Right hindlimb (tissue), 1 donor: Measurements from ENCODE around the gene MAPK10.
"Not testable (repeated sequence)": the region's sequence is repeated elsewhere in the genome, so short reads cannot be mapped to it uniquely, and the experiment has no call there.

Experiments
- DNase-seq: peaks from one replicate; pipeline ENCODE4 v3.0.0-alpha.2; 2018

The MAPK10 gene

DNA sequence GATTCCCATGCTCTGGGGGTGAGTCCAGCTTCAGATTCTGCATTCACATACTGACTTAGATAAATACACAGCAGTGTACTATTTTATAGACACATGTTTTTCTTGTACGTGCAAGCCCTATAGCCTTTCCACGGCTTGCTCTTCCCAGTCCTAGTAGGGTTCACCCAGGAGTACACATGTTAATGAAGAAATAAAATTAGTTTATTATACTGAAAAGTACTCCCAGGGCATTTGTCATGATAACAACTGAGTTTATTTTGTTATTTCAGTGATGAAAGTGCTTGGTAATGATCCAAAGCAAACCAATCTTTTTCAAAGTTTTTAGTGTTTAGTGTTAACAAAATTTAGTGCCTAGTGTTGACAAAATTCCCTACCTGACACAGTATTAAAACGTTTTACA lies 21.3 kb downstream of the MAPK10 start:
- no peak for DNase-seq

DNA sequence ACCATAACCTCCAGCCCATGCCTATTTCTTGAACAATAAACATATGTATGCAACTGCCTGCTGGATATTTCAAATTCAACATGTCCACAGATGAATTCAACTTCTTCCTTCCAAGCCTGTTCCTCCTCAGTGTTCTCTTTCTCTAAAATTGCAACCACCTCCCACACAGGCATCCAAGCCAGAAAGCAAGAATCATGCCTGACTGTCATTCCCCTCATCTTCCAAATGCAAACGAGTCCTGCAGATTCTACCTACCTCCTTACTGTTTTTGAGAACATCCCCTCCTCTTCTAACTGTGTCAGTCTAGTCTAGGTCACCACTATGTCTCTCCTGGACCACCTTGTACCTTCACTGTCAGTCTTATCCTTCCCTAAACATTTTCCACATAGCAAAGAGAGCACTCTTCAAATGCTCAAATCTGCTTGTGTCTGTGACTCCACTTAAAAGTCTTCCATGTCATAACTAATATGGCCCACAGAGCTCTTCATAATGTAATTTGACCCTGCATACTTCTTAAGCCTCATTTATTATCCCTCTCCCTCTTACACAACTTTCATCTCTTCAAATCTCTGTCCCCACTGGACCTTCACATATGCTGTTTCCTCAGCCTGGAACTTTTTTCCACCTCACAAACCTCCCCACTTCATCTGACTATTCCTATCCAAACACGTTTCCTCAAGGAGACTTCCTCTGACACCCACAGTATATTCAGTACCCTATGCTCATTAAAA lies 25.7 kb downstream of the MAPK10 start:
- DNase-seq = no peak

DNA sequence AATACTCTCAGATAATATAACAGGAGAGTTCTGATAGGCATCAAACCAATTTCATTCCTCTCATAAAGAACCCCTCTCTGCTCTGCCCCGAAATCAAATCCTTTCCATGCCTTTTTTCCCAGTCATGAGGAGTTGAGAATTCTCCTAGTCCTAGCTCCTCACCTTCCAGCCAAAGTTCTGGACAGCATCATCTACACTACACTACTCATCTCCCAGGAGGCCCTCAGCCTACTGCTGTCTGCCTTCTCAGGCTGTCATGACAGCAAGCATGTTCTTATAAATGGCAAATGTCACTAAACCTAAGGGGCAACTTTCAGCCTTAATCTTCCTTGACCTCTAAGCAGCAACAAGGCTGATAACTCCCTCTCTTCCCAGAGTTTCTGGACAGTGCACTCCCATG lies 26.6 kb downstream of the MAPK10 start:
- DNase-seq = no peak

DNA sequence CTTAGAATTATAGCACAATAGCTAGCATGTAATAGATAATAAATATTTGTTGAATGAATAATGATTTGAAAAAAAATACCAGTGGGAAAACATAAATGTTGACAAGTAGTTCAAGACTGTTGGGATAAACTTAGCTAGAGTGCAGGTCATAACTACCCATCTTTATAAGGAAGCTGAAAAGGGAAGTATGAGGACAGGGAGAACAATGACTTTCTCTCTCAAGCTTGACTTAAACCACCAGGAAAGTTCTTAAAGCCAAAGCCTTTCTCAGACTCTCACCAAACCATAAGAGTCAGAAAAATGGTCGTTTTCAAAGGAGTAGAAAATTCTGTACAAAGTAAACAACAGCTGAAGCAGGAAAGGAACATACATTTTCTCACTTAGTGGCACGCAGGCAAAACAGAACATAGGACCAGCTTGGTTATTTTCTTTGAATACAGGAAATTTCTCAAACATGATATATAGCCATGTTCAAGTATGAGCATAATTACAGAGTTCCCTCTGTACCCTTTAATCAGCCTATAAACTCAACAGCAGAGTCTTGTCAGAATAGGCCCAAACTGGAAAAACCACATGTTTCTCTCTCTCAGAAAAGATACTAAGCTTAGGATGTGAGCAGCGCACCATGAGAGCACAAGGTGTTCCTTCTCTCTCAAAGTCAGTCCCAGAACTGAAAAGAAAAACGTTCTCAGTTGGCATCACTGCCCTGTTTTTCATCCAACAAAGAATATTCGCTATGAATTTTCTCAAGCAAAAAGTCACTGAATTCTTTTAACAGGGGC lies 28.7 kb downstream of the MAPK10 start:
- no peak for DNase-seq

DNA sequence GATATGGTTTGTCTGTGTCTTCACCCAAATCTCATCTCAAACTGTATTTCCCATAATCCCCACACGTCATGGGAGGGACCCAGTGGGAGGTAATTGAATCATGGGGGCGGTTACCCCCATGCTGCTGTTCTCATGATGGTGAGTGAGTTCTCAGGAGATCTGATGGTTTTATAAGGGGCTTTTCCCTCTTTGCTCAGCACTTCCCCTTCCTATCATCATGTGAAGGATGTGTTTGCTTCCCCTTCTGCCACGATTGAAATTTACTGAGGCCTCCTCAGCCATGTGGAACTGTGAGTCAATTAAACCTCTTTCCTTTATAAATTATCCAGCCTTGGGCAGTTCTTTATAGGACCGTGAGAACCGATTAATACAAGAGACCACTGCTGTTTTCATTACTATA lies 29.4 kb downstream of the MAPK10 start:
- DNase-seq = not testable (repeated sequence)

DNA sequence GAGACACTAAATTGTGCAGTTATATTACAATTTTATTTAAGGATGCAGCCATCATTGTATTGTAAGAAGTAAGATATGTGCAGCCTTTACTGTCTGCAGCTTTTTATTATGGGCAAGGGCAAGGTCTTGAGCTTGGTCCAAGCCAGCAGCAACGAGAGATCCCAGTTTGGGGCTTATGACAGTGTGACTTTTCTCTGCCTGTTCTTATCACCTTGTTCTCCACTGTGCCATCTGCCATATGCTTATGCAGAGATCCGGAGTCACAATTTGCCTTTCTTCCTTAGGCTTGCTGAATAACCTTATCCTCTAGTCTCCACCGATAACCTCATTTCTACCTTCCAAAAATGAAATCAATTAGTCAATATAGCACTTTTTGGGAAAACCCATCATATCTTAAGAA lies 30.4 kb downstream of the MAPK10 start:
- no peak for DNase-seq

DNA sequence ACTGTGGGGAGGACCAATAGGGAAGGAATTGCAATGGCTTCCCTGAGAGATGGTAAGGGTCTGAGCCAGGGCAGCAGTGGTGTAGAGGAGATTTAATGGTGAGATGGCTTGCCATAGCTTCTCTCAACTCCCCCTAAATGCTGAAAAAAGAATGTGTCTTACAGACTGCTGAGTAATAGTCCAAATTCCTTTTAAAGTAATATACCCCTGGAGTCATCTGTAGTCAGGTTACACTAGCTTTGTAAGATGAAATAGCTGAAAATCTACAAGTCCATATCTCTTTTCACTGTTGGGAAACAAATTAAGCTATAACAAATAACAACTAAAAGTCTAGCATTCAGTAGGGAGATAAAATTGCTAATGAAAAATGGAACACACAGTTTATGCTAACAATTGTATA lies 33.5 kb downstream of the MAPK10 start:
- no peak for DNase-seq

DNA sequence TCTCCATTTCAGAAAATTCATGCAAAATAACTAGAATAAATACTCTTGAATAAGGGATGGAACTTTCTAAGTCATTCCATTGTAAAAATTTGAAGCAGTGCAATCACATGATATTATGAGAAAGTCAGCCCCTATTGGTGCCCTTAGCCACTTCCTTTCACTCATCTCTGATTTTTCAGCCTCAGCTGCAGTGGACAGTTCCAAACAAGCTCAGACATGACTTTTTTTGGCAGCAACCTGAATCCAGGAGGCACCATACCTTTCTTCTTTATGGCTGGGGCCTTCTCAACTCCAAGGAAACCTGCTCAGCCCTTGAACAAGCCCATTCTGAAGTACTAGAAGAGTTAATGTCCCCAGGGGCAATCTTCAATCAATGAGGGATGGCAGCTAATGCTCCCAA lies 40.5 kb downstream of the MAPK10 start:
- no peak for DNase-seq

DNA sequence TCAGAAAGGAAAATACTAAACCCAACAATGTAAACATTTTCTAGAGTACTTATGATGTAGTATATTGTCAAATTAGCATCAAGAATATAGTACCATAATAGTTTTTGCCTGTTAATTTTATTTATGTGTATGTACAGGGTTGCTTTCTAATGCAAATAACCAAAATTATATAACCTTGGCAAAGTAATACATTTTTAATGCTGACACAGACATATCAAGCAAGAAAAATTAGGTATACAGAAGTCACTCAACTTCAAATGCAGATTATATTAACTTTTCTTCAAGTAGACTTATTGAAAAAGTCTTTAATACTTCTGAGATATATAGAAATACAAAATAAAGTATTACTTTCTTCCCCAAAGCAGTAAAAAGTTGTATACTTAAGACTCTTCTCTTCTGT lies 44.3 kb downstream of the MAPK10 start:
- no peak for DNase-seq

DNA sequence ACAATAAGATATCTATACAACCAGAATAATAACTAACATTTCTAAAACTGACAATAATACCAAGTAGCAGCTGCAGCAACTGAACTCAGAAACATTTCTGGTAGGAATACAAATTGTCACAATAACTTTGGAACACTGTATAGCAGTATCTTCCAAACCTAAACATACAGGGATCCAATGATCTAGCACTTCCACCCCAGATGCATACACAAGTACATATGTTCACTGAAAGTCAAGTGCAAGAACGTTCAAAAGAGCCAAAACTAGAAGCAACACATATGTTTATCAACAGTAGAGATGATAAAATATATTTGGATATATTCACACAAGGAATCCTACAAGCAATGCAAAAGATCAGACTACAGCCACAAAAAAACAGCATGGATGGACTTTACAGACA lies 46.2 kb downstream of the MAPK10 start:
- no peak for DNase-seq

DNA sequence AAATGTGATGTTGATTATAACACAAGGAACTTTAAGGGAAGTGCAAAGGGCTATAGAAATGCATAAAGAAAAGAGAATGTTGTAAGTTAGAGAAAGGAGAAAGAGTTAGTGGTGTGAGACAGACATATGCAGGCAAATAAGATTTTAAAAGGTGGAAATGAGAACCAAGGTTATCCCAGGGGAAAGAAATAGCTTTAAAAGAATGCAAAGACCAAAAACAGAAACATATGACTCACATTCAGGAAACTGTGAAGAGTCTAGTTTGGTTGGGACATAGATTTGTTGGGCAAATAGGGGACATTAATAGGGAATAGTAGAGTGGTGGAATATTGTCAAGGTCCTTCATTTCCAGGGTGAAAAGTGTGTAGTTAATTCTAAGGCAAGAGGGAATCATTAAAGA lies 52.4 kb downstream of the MAPK10 start:
- DNase-seq = no peak

DNA sequence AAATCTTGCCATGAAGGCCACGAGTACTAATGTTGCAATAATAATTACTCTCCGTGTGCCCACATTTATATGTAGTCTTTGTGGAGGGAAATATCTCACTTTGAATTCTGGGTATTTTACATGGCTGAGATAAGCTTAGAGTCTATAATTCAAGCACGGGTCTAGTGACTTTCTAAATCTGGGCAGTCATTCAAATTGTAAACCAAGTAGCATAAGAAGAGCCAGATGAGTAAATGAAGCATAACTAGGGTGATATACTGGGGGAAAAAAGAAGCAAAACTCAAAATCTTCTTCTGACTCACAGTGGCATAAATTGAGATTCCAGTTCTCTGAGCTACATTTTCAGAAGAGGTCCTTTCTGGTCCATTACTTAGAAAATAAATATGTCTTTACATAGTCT lies 53.0 kb downstream of the MAPK10 start:
- no peak for DNase-seq

DNA sequence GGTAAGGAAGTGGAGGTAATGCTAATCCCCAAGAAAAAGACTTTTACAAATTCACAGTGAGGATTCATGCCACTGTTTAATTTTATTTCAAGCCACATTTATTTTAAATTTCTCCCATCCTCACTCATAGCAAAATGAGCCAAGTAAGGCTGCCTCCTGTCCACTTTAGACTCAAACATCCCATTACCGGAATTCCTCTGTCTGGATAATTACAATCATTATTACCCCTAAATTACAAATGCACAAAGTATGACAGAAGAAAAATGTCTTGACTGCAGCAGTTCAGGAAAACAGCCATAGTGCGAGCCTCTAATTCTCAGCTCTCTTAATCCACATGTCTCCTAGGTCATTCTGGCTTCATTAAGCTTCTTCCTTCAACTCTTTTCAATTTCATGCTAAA lies 57.0 kb downstream of the MAPK10 start:
- DNase-seq = no peak

DNA sequence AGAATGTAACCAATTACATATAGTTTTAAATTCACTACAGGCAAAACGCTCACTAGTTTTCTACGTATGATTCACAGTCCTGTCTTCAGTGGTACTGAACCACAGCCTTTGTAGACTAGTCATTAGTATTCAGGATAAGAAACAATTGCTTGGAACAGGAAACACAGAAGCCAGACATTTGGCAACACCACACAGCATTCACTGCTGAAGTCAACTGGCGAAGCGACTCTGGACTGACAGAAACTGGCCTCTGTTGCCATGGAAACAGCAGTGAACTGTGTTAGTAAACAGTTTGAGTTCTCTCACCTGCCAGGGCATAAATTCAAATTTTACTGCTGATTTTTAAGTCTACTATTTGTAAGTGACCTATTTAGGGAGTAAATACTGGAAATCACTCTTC lies 57.6 kb downstream of the MAPK10 start:
- DNase-seq = peak; percentile 71

DNA sequence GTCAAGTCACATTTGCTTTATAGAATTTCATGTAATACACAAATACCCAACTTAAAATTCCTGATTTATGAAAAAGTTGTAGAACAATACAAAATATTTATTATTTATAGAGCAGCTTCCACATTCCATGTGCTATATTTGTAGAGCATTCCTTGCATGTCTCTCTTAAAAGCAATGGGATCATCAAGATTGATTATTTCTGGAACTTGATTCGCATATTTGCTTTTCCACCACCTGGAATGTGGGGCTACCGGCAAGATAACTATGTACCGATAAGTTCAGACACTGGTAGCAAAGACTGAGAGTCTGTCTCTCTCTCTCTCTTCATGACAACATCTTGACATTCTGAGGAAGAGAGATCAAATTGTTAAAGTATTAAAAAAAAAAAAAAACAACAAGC lies 59.3 kb downstream of the MAPK10 start:
- DNase-seq = no peak

DNA sequence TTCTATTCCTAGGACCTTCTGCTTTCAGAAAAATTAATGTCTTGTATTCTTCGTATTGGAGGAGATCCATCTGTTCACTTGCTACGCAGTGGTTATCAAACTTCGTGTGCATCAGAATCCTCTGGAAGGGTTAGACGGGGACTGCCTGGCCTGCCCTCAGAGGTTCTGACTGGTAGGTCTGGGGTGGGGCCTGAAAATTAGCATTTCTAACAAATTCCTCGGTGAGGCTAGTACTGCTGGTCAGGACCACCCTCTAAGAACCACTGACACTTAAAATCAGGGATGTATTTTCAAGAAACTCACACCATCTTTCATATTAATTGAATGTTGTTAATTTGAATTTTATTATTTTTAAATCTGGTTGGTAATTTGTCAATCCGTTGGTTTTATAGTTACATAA lies 63.0 kb downstream of the MAPK10 start:
- DNase-seq = no peak

DNA sequence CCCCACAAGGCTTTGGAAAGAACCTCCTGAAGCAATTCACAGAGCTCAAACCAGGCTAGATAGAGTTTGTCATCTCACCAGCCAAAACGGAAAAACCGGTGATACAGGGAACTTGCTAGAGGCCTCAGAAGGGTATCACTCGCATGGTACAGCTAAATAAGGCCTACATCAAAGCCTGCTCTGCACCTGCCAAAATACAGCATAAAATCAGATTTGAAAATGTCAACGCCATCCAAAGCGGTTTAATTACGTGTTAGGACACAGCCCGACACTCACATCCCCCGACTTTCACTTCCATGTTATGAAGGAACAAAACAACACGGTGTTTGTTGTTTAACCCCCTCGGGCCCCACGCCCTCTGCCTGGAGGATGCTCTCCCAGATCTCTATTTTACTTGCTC lies 65.0 kb downstream of the MAPK10 start:
- no peak for DNase-seq

DNA sequence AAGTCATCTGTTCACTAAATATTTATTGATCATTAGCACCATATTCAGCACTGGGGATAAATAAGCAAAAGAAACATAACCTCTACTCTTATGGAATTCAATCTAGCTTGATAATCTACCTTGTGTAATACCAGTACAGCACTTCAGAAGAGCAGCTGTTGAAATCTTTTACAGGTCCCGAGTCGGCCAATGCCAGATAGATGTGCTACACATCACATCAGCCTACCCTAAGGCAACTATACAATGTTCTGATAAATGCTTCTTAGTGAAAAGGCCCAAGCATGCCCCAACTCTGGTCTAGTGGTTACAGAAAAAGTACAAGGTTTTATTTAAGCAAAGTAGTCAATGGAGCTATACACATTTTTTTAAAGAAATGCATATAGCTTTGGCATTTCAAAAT lies 68.7 kb downstream of the MAPK10 start:
- DNase-seq = no peak

DNA sequence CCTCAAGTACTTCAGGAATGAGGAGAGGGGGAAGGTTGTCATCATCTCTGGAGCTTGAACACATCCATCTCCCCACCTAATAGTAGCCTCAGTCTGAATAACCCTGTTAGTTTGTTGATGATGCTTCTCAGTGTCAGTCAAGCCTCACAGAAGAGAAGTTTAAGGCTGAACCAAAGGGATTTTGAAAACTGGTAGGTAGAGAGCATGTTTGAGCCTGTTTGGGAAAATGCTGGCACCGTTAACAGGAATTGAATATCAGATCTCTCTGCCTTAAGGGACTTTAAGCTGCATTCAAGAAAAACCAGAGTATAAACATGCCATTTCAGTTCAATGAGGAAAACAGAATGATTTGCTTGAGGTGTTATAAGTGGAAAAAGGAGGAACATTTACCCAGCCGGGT lies 73.1 kb downstream of the MAPK10 start:
- no peak for DNase-seq

DNA sequence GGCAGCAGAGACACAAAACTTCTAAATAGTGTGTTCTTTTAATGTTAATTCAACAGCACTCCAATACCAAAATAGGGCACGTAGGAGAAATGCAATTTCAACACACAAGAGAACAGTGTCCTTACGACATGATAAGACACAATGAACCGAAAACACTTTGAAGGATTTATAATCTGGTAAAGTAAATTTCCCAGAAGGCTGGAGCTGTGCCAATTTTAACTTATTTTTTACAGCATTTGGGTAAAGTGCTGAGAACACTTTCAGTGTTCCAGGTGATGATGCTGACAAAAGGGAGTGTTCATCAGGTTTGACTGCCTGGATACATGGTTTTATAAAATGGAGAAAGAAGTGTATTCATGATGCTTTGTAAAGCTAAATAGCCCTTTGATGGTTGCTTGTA lies 76.5 kb downstream of the MAPK10 start:
- DNase-seq = no peak

DNA sequence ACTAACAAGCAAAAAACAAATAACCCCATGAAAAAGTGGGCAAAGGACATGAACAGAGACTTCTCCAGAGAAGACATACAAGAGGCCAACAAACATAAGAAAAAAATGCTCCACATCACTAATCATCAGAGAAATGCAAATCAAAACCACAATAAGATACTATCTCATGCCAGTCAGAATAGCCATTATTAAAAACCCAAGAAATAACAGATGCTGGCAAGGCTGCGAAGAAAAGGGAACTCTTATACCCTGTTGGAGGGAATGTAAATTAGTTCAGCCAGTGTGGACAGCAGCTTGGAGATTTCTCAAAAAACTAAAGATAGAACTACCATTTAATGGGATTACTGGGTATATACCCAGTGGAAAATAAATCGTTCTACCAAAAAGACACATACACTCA lies 79.6 kb downstream of the MAPK10 start:
- DNase-seq = no peak

DNA sequence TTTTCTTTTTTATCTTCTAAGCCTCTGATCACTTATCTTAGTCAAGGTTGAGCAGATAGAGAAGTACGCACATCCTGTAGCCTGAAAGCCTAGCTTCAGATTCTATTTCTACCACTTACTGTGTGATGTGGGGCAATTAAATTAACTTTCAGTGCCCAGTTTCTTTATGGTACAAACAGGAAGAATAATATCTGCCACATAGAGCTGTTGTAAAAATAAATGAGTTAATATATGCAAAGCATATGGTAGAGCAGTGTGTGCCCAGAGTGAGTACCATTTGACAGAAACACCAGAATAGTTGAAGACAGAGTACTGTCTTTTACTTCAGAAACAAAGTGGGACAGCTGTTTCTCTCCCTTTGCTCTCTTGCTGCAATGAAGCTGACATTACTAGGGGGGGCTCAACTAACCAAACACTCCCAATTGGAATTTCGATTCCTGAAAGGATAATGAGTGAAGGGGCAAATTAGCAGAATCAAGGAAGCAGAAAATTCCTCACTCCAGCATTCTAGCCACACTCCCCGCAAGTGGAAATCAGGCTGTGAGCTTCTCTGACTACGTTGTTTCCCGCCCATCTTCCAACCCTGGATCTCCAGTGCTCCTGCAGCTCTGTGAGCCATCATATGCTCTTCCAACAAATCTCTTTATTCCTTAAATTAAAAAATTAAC lies 80.4 kb downstream of the MAPK10 start:
- DNase-seq = no peak

DNA sequence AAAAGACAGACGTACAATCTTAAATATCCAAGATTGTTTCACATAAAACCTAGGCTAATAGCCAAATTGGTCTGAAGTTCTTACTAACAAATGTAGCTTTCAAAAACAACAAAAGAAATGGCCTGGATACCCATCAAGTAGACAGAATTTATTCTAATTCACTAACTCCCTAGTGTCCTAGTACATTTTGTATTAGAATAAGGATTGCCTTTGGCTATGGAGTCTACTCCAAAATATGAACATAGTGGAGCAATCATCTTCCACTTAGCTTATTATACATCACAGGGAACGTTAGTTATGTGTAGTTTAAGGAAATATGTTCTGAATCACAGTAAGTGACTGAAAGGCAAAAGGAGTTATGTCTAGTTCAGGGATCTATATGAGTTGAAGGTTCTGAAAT lies 81.7 kb downstream of the MAPK10 start:
- DNase-seq = no peak

DNA sequence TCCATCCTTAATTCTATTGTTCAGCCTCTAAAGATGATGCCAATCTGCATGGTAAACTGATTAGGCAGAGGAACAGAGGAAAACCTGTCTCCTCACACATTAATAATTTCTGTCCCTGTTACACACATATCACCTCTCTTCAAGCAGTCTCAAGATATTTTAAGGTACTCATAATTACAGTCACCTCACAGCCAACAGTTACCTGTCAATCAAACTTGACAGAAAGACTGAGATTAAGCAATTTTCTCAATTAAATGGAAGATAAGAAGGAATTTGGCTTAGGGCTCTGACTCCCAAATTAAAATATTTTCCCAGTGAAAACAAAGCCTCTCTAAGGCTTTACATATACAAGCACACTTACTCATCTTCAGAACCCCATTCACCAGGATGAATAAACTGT lies 85.2 kb downstream of the MAPK10 start:
- no peak for DNase-seq
